HFFc6 (cell line): ENCODE measurements around the gene SLIT1. TPM values are rescaled to one million over a fixed set of nuclear protein-coding genes. Genes with fewer than 3 reads are reported as not detected.
"Not testable (repeated sequence)": the region's sequence is repeated elsewhere in the genome, so short reads cannot be mapped to it uniquely, and the experiment has no call there.

Experiments used
- DNase-seq: peaks from one replicate; pipeline ENCODE4 v3.0.0-alpha.2; 2018
- H3K27ac Mint-ChIP-seq: 2 replicates; pipeline ENCODE4 v1.8.0; 2020; ENCODE audit warnings: mild to moderate bottlenecking, mixed read lengths
- H3K27me3 Mint-ChIP-seq: 2 replicates; pipeline ENCODE4 v1.8.0; 2021; ENCODE audit warnings: mild to moderate bottlenecking, moderate library complexity, mixed read lengths; ENCODE audit not compliant: insufficient read depth
- H3K36me3 Mint-ChIP-seq: 2 replicates; pipeline ENCODE4 v1.8.0; 2021; ENCODE audit warnings: low read depth, mixed read lengths
- H3K4me1 Mint-ChIP-seq: 2 replicates; pipeline ENCODE4 v1.8.0; 2020; ENCODE audit warnings: low read depth, mixed read lengths
- H3K4me3 Mint-ChIP-seq: 2 replicates; pipeline ENCODE4 v1.8.0; 2020; ENCODE audit warnings: mild to moderate bottlenecking, moderate library complexity, mixed read lengths
- H3K9me3 Mint-ChIP-seq: 2 replicates; pipeline ENCODE4 v1.8.0; 2020; ENCODE audit warnings: mild to moderate bottlenecking, mixed read lengths
- CTCF ChIP-seq: fragments of 200-600 bp; sonication (generic); IDR thresholded peaks from 2 replicates; pipeline ENCODE4 v1.5.0; 2021; ENCODE audit warnings: antibody characterized with exemption, mild to moderate bottlenecking
- total RNA-seq, 6 experiments: library from RNA; stranded (reverse); fragmentation: NEBNext Ultra II Directional; extraction: Animal tissue kit (Norgen Biotek cat#: 25700); gene quantifications; 2 replicates in 1 of 6; 3 replicates in 5 of 6; pipeline ENCODE4 v1.2.3, GENCODE V29; 2021

Gene SLIT1
- total RNA-seq, 6 experiments from 2014 or later, result 0.05 TPM; not detected in 5

- H3K9me3 Mint-ChIP-seq, result no peaks in the 10 kb centered on the region
- no peak for DNase-seq
Measured at GRCh38 chr10:97039538-97040247, 146.1 kb downstream of the SLIT1 start.

DNA sequence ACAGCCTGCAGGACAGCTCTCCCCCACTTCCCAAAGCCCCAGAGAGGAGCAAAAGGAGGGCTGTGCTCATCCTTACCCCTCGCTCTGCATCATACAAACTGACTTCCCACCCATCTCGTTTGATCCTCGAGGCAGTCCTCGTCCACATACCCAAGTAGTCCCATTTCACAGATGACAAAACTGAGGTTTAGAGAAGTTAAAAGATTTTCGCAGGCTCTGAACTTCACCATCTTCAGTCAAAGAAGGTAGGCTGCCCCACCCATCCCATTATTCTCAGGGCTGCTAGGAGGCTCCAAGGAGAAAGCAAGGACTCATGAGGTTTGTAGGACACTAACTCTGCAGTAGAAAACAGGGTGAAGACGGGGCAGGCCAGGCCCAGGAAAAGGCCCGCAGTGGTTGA is 147.1 kb downstream of the SLIT1 start:
- DNase-seq, result no peak
- no peaks in the 10 kb centered on the region for H3K9me3 Mint-ChIP-seq
- TF ChIP-seq CTCF, result no peak
- H3K27me3 Mint-ChIP-seq, result peaks cover 34% of the 10 kb centered on the region
- peaks cover 16% of the 10 kb centered on the region; the same call in 1 of the 2 replicates for H3K4me1 Mint-ChIP-seq
- H3K27ac Mint-ChIP-seq, result no peak overlapping the region
- H3K36me3 Mint-ChIP-seq, result no peaks in the 10 kb centered on the region
- H3K4me3 Mint-ChIP-seq, result no peak overlapping the region

More at GRCh38 chr10:97039538-97040247, 146.1 kb downstream of the SLIT1 start:
- Mint-ChIP-seq H3K27ac (no peak overlapping the region), H3K36me3 (no peaks in the 10 kb centered on the region), H3K4me1 (peaks cover 16% of the 10 kb centered on the region; the same call in 1 of the 2 replicates), H3K4me3 (no peak overlapping the region), H3K27me3 (peaks cover 31% of the 10 kb centered on the region)
- TF ChIP-seq CTCF, result no peak

DNA sequence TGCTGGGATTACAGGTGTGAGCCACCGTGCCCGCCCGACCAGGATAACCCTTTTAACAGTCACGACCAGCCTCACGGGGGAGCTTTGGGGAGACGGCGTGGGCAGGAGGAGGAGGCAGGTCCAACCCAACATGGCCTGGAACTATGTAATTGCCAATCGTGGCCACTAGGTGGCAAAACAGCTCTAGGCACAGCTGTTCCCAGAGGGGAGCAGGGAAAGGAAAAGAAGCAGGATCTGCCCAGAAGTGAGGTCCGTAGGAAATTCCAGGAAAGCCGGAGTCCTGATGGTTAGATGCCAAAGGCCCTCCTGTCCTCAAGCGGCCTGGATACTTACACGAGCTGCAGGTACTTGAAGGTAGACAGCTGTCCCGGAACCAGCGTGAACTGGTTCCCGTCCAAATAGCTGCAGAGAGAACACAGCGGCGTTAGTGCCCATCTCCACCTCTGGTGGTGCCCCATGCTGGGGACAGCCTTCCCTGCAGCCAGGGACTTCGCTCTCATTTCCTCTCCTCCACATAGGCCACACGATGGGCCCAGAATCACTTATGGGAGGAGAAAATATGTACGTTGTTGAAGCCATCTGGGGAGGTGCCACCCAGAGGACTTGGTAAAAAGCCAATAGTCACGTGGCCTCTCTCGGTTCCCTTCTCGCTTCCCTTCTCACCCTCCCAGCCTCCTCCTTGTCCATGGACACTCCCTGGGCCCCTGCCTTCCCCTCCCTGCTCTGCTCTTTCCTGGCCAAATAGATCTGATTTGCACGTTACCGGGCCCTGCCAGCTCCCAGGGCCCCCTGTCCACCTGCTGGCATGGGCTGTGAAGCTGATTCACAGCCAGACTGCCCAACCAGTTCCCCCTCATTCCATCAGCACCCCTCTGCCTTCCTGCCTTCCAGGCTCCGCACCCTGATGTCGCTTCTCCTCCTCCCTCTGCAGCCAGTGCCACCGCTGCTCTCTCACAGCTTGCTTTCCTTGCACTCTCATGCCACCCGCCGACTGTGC is 148.1 kb downstream of the SLIT1 start:
- peak; percentile 83 for DNase-seq
- H3K9me3 Mint-ChIP-seq, result no peaks in the 10 kb centered on the region
- no peak overlapping the region for H3K27ac Mint-ChIP-seq

GRCh38 chr10:97034958-97035769 is 150.6 kb downstream of the SLIT1 start:
- H3K9me3 Mint-ChIP-seq, result no peaks in the 10 kb centered on the region
- peaks cover 16% of the 10 kb centered on the region; the same call in 1 of the 2 replicates for H3K4me1 Mint-ChIP-seq
- DNase-seq, result no peak
- no peak for TF ChIP-seq CTCF
- no peak overlapping the region for H3K27ac Mint-ChIP-seq
- H3K4me3 Mint-ChIP-seq, result no peak overlapping the region
- no peaks in the 10 kb centered on the region for H3K36me3 Mint-ChIP-seq
- H3K27me3 Mint-ChIP-seq, result peaks cover 32% of the 10 kb centered on the region

More for the DNA sequence above, 148.1 kb downstream of the SLIT1 start:
- H3K36me3 Mint-ChIP-seq, result no peaks in the 10 kb centered on the region
- H3K4me3 Mint-ChIP-seq, result peak overlapping the region; percentile 75
- peaks cover 38% of the 10 kb centered on the region for H3K27me3 Mint-ChIP-seq
- peaks cover 16% of the 10 kb centered on the region; the same call in 1 of the 2 replicates for H3K4me1 Mint-ChIP-seq
- TF ChIP-seq CTCF, result peak; percentile 94

- Mint-ChIP-seq H3K27me3 (peaks cover 29% of the 10 kb centered on the region), H3K4me3 (no peak overlapping the region), H3K9me3 (no peaks in the 10 kb centered on the region), H3K36me3 (no peaks in the 10 kb centered on the region), H3K27ac (no peak overlapping the region), H3K4me1 (peaks cover 18% of the 10 kb centered on the region)
- no peak for TF ChIP-seq CTCF
- no peak for DNase-seq
Measured at GRCh38 chr10:97034301-97034700, 151.5 kb downstream of the SLIT1 start.

DNA sequence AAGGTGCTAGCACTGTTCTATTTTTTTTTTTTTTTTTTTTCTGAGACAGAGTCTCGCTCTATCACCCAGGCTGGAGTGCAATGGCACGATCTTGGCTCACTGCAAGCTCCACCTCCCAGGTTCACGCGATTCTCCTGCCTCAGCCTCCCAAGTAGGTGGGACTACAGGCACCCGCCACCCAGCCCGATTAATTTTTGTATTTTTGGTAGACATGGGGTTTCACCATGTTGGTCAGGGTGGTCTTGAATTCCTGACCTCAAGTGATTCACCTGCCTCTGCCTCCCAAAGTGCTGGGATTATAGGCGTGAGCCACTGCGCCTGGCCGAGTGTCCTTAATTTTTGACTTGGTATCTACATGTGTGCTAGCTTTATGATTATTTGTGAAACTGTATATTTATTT is 151.9 kb downstream of the SLIT1 start:
- H3K9me3 Mint-ChIP-seq, H3K36me3 Mint-ChIP-seq, DNase-seq, H3K27ac Mint-ChIP-seq, H3K4me3 Mint-ChIP-seq: not testable (repeated sequence)
- Mint-ChIP-seq H3K4me1 (peaks cover 23% of the 10 kb centered on the region), H3K27me3 (peaks cover 29% of the 10 kb centered on the region)
